Kidney epithelial cell (primary cell): ENCODE measurements around the gene MMP19. TPM values are rescaled to one million over a fixed set of nuclear protein-coding genes. Genes with fewer than 3 reads are reported as not detected.
A peak's percentile ranks its signal among the peaks of the same experiment; 100 is the strongest.

Experiments
- DNase-seq: peaks from one replicate; pipeline ENCODE4 v3.0.0-alpha.2; 2010; ENCODE audit warnings: low read depth
- H3K27me3 ChIP-seq: 2 replicates; pipeline ENCODE4 v1.6.0; 2011; ENCODE audit warnings: low read length; ENCODE audit not compliant: control insufficient read depth, insufficient read depth
- H3K36me3 ChIP-seq: 2 replicates; pipeline ENCODE4 v1.5.1; 2011; ENCODE audit warnings: low read length; ENCODE audit not compliant: control insufficient read depth, insufficient read depth
- H3K4me3 ChIP-seq: 2 replicates; pipeline ENCODE4 v1.5.1; 2011; ENCODE audit warnings: low read depth, mild to moderate bottlenecking, control low read depth, low read length
- total RNA-seq: library from RNA; depleted of rRNA; stranded (reverse); fragments of >200 nt; gene quantifications from 2 replicates; pipeline ENCODE4 v1.2.3, GENCODE V29; 2015
- TF ChIP-seq, protein P1 (sequence below): IDR thresholded peaks from 2 replicates; pipeline ENCODE4 v1.5.1; 2011; ENCODE audit warnings: mild to moderate bottlenecking, moderate library complexity, low read length, control low read depth, inconsistent platforms; ENCODE audit not compliant: insufficient read depth, poor library complexity, severe bottlenecking

The MMP19 gene
- total RNA-seq, 1 donor from 2014 or later: 0.08 TPM

DNA sequence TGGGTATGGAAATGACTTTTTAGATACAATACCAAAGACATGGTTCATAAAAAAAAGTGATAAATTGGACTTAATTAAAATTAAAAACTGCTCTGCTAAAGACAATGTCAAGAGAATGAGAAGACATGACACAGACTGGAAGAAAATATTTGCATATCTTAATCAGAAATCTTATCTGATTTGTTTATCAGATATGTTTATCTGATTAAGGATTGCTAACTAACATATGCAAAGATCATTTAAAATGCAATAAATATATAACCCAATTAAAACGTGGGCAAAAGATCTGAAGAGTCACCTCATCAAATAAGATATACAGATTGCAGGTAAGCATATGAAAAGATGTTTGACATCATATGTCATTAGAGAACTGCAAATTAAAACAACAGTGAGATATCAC lies 10.0 kb upstream of the MMP19 start:
- DNase-seq: no peak
- no peak overlapping the region for H3K4me3 ChIP-seq
- TF ChIP-seq, protein P1, sequence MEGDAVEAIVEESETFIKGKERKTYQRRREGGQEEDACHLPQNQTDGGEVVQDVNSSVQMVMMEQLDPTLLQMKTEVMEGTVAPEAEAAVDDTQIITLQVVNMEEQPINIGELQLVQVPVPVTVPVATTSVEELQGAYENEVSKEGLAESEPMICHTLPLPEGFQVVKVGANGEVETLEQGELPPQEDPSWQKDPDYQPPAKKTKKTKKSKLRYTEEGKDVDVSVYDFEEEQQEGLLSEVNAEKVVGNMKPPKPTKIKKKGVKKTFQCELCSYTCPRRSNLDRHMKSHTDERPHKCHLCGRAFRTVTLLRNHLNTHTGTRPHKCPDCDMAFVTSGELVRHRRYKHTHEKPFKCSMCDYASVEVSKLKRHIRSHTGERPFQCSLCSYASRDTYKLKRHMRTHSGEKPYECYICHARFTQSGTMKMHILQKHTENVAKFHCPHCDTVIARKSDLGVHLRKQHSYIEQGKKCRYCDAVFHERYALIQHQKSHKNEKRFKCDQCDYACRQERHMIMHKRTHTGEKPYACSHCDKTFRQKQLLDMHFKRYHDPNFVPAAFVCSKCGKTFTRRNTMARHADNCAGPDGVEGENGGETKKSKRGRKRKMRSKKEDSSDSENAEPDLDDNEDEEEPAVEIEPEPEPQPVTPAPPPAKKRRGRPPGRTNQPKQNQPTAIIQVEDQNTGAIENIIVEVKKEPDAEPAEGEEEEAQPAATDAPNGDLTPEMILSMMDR: no peak
- H3K27me3 ChIP-seq: no peaks in the 10 kb centered on the region
- no peaks in the 10 kb centered on the region for H3K36me3 ChIP-seq

DNA sequence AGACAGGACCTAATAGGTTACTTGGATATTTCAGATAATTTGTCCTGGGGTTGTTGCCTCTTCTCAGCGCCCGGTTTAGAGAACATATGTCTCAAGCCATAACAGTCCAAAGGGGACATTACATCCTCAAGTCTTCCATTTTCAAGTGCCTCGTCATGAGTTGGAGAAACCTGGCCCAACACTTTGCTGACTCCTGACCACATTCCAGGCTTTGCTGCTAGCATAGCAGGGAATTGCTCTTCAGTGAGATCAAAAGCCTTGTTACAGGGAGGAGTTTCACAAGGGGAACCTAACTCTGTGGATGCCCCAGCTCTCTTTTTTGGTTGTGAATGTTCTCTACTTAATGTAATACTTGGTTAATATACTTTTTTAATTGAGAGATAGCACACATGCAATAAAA lies 8.2 kb upstream of the MMP19 start:
- no peak for DNase-seq
- H3K4me3 ChIP-seq: no peak overlapping the region
- H3K36me3 ChIP-seq: no peaks in the 10 kb centered on the region
- TF ChIP-seq, protein P1: no peak
- no peaks in the 10 kb centered on the region for H3K27me3 ChIP-seq

DNA sequence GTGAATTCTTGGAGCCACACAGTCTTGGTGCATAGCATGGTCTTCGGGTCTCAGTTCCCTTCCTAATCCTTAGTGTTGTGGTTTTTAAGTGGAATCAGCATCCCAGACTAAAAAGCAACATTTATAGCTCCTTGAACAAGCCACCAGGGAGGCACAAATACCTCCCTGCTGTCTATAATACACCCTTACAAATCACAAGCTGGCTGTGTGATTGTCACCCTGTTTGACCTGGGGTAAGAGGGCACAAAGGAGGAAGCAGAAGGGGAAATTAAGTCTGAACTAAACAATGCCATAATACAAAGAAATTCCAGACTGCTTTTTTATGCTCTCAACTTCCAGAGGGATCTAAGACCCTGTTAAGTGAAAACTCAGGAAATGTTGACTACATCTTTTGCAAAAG lies 7.7 kb upstream of the MMP19 start:
- no peak overlapping the region for H3K4me3 ChIP-seq
- TF ChIP-seq, protein P1: no peak
- no peaks in the 10 kb centered on the region for H3K36me3 ChIP-seq
- no peak for DNase-seq
- H3K27me3 ChIP-seq: no peaks in the 10 kb centered on the region

DNA sequence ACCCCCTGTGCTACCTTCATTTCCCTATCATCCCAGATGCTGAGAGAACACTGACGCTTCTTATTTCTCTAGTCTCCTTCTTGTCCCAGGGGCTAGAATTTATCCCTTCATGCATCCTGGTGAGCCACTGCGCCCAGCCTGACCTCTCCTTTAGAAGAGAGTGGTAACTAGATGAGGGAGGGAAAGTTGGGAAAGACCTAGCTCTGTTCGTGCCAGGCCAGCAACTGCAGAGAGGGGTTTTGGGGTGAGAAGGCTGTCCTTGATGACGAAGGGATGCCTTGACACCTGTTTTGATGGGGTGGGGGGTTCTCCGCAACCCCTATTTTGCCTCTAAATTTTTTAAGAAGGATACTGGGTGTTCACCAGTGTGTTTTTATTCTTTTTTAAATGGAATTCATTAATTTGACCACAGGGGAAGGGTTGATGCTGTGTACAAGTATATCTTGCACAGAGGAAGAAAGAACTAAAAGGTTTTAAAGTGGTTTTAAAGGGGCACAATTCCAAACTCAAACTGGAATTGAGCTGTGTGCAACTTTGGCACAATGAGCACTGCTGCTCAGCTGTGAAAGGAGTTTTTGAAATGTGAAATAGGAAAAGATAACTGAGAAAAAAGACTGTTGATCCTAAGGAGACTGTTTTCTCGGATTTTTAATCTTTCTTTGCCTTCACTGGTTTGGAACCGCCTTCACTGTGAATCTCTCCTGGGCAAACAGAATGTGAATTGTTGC lies 7.0 kb upstream of the MMP19 start:
- TF ChIP-seq, protein P1: no peak
- H3K4me3 ChIP-seq: no peak overlapping the region
- H3K27me3 ChIP-seq: no peaks in the 10 kb centered on the region
- no peaks in the 10 kb centered on the region for H3K36me3 ChIP-seq
- no peak for DNase-seq

DNA sequence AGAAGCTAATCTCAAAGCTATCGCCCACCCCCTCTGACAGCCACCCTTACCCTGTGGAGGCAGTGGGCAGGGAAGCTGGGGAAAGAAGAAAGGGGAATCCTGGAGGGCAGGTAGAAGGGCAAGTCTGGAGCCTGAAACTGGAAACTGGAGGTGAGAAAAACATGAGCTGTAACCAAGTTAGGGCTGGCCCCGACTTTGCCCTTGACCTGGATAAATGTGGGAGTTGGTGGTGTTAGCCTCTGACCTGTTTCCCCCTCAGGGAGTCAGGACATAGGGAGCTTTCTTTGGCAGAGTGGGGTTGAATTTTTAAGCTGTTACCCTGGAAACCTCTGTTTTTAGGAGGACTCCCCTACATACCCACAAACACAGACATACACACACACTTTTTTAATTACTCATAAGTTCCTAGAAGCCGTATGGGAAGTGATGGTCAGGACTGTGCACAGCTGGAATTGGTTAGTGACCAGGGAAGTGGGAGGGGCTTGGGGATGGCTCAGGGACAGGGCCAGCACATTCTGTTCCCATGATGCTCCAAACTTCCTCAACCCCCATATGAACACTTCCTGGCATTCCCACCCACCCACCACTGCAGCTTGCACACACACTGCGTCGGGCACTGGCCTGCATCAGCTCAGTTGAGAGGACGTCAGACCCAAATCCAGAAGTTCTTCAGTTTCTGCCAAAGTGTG lies 5.0 kb upstream of the MMP19 start:
- TF ChIP-seq, protein P1: no peak
- H3K36me3 ChIP-seq: no peaks in the 10 kb centered on the region
- no peak overlapping the region for H3K4me3 ChIP-seq
- H3K27me3 ChIP-seq: no peaks in the 10 kb centered on the region
- peak; percentile 78 for DNase-seq
